Mesenteric fat pad (tissue), 1 donor: ENCODE measurements around the gene CCDC92. TPM values are rescaled to one million over a fixed set of nuclear protein-coding genes. Genes with fewer than 3 reads are reported as not detected.
"Not testable (repeated sequence)": the region's sequence is repeated elsewhere in the genome, so short reads cannot be mapped to it uniquely, and the experiment has no call there.

Source experiments
- DNase-seq: peaks from one replicate; pipeline ENCODE4 v3.0.0-alpha.2; 2020; ENCODE audit warnings: low spot score
- total RNA-seq: library from RNA; stranded (reverse); fragmentation: NEBNext Ultra II Directional; extraction: Animal tissue kit (Norgen Biotek cat#: 25700); gene quantifications from one replicate; pipeline ENCODE4 v1.2.1, GENCODE V29; 2021
- donor health status: DM: yes; HTN: yes; CAD: no.

CCDC92 gene
- total RNA-seq, 1 donor from 2014 or later = 68.7 TPM

- DNase-seq = no peak
These were observed 35.5 kb downstream of the CCDC92 start for GRCh38 chr12:123936956-123937706.

DNA sequence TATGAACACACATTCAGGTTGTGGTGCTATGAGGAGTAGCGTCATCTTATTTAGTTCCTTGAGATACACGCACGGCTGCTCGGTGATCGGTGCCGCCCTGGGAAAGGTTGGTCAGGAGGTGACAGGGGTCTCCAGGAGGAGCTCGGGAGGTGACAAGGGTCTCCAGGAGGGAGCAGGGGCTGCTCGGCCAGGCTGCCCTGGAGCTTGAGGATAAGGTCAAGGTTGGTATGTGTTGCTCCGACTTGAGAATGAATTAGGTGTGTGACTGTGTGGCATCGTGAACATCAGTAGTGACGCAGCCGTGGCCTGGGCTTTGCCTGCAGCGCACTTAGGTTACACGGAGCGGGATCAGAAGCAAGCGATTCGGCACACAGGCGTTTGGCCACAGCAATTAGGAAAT lies 36.2 kb downstream of the CCDC92 start:
- DNase-seq = no peak

DNA sequence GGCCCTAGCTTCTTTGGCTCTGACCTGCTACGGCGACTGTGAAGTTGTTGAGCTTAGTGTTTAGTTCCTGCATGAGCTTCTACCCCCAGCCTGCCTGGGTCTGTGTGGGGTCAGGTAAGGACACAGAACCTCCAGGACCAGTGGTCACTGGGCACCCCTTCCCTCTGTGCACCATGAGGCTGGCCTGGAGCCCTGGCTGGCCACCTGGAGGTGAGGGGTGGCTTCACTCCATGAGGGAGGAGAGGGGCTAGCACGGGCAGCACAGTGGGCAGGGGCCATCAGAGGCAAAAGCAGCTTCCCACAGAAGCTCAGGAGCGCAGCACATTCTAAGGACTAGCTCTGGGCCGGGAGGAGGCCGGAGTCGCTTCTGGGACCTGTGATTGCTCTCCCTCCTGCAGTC lies 36.7 kb downstream of the CCDC92 start:
- no peak for DNase-seq

GRCh38 chr12:123934829-123935228 lies 37.8 kb downstream of the CCDC92 start:
- DNase-seq = no peak

DNA sequence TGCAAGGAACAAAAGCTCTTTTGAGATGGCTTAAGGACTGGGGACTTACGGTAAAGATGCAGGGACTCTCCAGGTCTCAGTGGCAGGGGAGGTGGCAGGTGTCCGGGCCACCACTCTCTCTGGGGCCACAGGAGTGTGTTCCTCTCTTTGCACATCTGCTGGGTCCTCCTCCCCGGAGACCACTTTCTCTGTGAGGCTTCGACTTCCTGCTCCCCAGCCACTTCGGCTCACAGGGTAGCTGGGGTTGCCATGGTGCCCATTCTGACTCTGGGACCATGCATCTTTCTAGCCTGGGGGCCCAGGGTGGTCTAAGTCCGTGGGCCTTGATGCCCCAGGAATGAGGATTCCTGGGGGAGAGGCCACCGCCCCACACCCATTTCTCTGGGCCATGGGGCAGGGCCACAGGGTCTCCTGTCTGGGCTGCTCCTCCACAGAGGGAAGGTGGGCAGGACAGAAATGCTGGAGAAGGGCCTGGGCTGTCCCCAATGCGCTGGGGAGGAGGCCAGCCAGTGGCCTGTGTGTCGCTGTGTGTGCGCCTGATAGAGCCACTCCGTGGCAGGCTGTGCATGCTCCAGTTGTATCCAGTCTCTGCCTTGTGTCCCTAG lies 38.5 kb downstream of the CCDC92 start:
- no peak for DNase-seq

- no peak for DNase-seq
These were observed 39.4 kb downstream of the CCDC92 start for GRCh38 chr12:123933214-123933613.

GRCh38 chr12:123931686-123932321 lies 40.8 kb downstream of the CCDC92 start:
- DNase-seq = no peak

DNA sequence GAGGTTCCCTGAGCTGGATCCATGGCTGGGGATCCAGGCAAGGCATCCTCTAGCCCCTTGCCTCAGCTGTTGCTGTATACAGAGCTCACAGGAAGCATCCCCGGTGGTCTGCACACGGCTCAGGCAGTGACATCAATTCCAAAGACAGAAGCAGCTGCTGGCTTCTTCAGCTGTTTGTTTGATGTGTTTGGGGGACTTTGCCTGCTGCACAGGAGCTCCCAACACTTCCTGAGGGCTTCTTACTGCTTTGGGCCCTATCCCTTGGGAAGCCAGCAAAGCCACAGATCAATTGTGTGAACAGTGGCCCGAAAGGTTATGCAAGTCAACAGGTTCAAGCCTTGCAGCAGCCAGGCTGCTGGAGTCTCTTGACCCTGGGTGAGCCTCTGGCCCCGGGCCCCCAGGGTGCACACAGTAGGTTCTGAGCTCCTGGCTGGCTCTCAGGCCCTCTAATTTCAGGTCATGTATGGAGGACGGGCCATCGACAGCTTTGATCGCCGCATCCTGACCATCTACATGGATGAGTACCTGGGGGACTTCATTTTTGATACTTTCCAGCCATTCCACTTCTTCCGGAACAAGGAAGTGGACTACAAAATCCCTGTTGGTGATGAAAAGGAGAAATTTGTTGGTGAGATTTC lies 42.6 kb downstream of the CCDC92 start:
- DNase-seq = no peak

DNA sequence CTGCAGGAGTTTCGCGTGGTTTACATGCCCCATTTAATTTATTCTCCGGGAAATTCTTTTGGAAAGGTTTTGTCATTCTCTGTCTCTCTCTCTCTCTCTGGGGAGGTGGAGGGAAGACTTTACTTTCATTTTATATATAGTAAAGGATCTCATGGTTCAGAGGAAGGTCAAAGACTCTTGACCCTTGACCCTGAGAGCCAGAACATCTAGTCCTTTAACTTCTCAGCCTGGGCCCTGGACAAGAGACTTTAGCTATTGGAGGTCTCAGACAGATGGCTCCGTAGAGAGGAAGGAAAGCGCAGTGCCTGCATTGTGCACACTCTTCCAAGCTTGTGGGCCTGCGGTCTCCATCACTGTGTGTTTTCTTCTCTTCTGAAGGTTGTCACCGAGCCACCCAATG lies 43.7 kb downstream of the CCDC92 start:
- DNase-seq = no peak

- no peak for DNase-seq
These were observed 44.3 kb downstream of the CCDC92 start for GRCh38 chr12:123928274-123928865.

GRCh38 chr12:123924539-123924938 lies 48.1 kb downstream of the CCDC92 start:
- DNase-seq = no peak

DNA sequence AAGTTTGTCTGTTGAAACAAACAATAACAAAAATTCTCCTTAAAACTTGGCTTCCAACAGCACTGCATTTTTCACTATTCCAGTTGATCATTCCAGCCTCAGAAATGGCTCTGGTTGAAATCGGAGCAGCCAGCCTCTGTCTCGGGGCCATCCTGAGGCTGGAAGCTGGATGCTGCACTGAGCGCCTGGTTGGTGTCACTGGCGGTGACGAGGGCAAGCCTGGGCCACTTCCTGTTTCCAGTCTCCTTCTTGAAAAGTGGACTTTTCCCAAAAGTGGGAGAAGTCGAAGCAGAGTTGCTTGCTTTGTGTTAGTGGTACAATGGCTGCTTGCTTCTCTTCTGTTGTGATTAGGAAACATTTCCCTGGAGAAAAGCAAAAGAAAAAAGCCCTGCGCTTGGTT lies 48.7 kb downstream of the CCDC92 start:
- DNase-seq = no peak

- no peak for DNase-seq
These were observed 49.6 kb downstream of the CCDC92 start for GRCh38 chr12:123923038-123923437.

GRCh38 chr12:123919980-123920360 lies 52.7 kb downstream of the CCDC92 start:
- DNase-seq = no peak

- no peak for DNase-seq
These were observed 55.2 kb downstream of the CCDC92 start for GRCh38 chr12:123917337-123917850.

GRCh38 chr12:123916729-123917128 lies 55.9 kb downstream of the CCDC92 start:
- DNase-seq = no peak

GRCh38 chr12:123914726-123915333 lies 57.8 kb downstream of the CCDC92 start:
- DNase-seq = no peak

- DNase-seq = no peak
These were observed 59.9 kb downstream of the CCDC92 start for GRCh38 chr12:123912415-123913380.

DNA sequence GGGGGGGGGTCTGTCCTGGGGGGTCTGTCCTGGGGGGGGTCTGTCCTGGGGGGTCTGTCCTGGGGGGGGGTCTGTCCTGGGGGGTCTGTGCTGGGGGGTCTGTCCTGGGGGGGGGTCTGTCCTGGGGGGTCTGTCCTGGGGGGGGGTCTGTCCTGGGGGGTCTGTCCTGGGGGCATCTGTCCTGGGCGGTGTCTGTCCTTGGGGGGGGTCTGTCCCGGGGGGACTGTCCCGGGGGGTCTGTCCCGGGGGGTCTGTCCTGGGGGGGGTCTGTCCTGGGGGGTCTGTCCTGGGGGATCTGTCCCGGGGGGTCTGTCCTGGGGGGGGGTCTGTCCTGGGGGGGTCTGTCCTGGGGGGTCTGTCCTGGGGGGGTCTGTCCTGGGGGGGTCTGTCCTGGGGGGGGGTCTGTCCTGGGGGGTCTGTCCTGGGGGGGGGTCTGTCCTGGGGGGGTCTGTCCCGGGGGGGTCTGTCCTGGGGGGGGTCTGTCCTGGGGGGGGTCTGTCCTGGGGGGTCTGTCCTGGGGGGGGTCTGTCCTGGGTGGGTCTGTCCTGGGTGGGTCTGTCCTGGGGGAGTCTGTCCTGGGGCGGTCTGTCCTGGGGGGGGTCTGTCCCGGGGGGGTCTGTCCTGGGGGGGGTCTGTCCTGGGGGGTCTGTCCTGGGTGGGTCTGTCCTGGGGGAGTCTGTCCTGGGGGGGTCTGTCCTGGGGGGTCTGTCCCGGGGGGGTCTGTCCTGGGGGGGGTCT lies 60.8 kb downstream of the CCDC92 start:
- not testable (repeated sequence) for DNase-seq
